KG1 (cell line): ENCODE data around the gene CNTNAP5.

ENCODE experiments used
- DNase-seq: peaks from one replicate; lab custom pipeline; 2025; lab: John Stamatoyannopoulos, UW

Gene CNTNAP5

GRCh38 chr2:124692707-124693106, 667.6 kb downstream of the CNTNAP5 start:
- no peak for DNase-seq

GRCh38 chr2:124693156-124693555, 668.1 kb downstream of the CNTNAP5 start:
- DNase-seq: no peak

- no peak for DNase-seq
Observed at GRCh38 chr2:124698979-124699565, 674.0 kb downstream of the CNTNAP5 start.

- no peak for DNase-seq
Observed at GRCh38 chr2:124702777-124703176, 677.7 kb downstream of the CNTNAP5 start.

- no peak for DNase-seq
Observed at GRCh38 chr2:124704071-124704925, 679.2 kb downstream of the CNTNAP5 start.

- no peak for DNase-seq
Observed at GRCh38 chr2:124708661-124709060, 683.6 kb downstream of the CNTNAP5 start.

GRCh38 chr2:124713969-124714368, 688.9 kb downstream of the CNTNAP5 start:
- no peak for DNase-seq

- no peak for DNase-seq
Observed at GRCh38 chr2:124725187-124725586, 700.1 kb downstream of the CNTNAP5 start.

GRCh38 chr2:124740636-124741035, 715.5 kb downstream of the CNTNAP5 start:
- DNase-seq: no peak

GRCh38 chr2:124753842-124754241, 728.8 kb downstream of the CNTNAP5 start:
- DNase-seq: no peak

GRCh38 chr2:124755386-124755785, 730.3 kb downstream of the CNTNAP5 start:
- no peak for DNase-seq

- no peak for DNase-seq
Observed at GRCh38 chr2:124756048-124756447, 731.0 kb downstream of the CNTNAP5 start.

- no peak for DNase-seq
Observed at GRCh38 chr2:124762388-124762787, 737.3 kb downstream of the CNTNAP5 start.

- no peak for DNase-seq
Observed at GRCh38 chr2:124763611-124764010, 738.5 kb downstream of the CNTNAP5 start.

GRCh38 chr2:124774781-124775180, 749.7 kb downstream of the CNTNAP5 start:
- no peak for DNase-seq

- DNase-seq: no peak
Observed at GRCh38 chr2:124776332-124776731, 751.2 kb downstream of the CNTNAP5 start.

GRCh38 chr2:124778076-124778475, 753.0 kb downstream of the CNTNAP5 start:
- DNase-seq: no peak

- DNase-seq: no peak
Observed at GRCh38 chr2:124796647-124797046, 771.6 kb downstream of the CNTNAP5 start.

- no peak for DNase-seq
Observed at GRCh38 chr2:124797049-124797448, 772.0 kb downstream of the CNTNAP5 start.

GRCh38 chr2:124798551-124798950, 773.5 kb downstream of the CNTNAP5 start:
- DNase-seq: no peak

- no peak for DNase-seq
Observed at GRCh38 chr2:124804014-124804940, 779.2 kb downstream of the CNTNAP5 start.

- DNase-seq: no peak
Observed at GRCh38 chr2:124805060-124805459, 780.0 kb downstream of the CNTNAP5 start.
